HG02938 (cell line): ENCODE measurements around the gene FTH1.
A peak's percentile ranks its signal among the peaks of the same experiment; 100 is the strongest.
"Not testable (repeated sequence)": the region's sequence is repeated elsewhere in the genome, so short reads cannot be mapped to it uniquely, and the experiment has no call there.

Experiments used
- ATAC-seq: cut with Tn5 transposase; IDR thresholded peaks from one replicate; pipeline ENCODE4 v1.9.1; 2021; ENCODE audit warnings: mild to moderate bottlenecking, moderate library complexity; ENCODE audit not compliant: unreplicated experiment

Gene FTH1

GRCh38 chr11:61978703-61979661, 11.5 kb upstream of the FTH1 start:
- ATAC-seq: no peak

- ATAC-seq: no peak
Measured at GRCh38 chr11:61976813-61977475, 9.5 kb upstream of the FTH1 start.

DNA sequence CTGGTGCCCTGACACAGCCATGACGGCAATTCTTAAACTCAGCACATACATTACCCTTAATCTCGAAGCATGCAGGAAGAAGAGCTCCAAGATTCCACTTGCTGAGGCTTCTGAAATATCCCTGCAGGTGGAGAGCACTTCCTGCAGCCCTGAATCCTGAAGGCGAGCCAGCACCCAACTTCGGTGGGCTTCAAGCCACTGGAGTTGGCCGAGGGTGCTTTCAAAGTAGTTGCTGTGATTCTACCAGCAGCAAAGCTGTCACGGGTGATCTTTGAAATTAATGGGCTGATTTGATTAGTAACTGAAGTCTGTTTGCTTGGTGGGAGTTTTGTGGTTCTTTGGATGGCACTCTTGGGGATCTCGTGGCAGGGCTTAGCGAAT, 9.0 kb upstream of the FTH1 start:
- ATAC-seq: no peak

DNA sequence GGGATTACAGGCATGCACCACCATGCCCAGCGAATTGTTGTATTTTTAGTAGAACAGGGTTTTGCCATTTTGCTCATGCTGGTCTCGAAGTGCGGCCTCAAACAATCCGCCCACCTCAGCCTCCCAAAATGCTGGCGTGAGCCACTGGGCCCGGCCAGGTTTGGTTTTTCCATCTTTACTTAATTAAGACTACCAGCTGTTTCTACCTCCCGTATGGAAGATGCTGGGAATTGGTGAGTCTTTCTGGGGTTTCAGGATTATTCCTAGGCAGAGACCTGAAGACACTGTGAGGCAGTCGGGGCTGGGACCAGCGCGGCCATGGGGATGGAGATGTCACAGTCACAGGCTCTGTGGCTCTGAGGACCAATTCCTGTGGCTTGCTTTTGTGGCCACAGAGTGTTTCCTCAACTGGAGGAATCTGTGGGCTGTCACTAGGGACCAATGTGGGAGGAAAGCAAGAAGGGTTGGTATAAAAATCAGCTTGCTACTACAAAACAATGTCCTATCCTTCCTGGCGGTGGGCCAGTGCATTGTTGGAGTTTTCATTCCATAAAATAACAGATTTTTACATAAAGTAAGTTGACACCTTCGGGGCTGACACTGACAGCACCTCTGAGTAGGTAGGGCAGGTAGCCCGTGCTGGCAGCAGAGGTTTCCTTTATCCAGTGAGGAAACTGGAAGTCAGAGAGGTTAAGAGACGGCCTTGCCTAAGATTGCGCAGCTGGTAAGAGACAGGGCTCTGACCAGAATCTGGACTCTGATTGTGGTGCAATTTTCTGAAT, 8.4 kb upstream of the FTH1 start:
- ATAC-seq: no peak

DNA sequence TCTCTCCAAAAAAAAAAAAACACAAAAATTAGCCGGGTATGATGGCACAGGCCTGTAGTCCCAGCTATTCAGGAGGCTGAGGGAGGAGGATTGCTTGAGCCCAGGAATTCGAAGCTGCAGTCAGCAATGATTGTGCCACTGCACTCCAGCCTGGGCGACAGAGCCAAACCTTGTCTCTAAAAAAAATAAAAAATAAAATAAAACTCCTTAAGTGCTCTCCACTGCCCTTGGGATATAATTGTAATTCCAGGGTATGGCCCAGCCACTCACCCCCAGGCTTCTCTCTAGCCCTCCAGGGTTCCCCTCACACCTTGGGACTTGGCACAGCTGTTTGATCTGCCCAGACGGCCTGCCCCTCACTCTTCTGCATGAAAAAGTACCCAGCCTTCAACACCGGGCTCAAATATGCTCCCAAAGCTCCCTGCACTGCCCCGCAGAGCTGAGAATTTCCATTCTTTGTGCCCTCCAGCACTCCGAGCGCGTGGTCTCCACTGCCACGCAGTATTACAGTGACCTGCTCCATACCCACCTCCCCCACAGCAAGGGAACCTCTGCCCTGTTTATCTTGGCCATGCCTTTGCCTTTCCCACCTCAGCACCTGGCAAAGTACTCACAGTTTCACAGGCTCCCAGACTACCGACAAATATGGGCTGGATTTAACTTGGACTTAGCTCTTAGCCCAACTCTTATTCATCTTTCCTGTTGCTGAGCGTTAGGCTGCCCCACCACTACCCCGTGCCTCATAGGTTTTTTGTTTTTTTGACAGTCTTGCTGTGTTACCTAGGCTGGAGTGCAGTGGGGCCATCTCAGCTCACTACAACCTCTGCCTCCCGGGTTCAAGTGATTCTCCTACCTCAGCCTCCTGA, 7.6 kb upstream of the FTH1 start:
- no peak for ATAC-seq

- no peak for ATAC-seq
Measured at GRCh38 chr11:61973476-61974162, 6.2 kb upstream of the FTH1 start.

- no peak for ATAC-seq
Measured at GRCh38 chr11:61972672-61973475, 5.4 kb upstream of the FTH1 start.

DNA sequence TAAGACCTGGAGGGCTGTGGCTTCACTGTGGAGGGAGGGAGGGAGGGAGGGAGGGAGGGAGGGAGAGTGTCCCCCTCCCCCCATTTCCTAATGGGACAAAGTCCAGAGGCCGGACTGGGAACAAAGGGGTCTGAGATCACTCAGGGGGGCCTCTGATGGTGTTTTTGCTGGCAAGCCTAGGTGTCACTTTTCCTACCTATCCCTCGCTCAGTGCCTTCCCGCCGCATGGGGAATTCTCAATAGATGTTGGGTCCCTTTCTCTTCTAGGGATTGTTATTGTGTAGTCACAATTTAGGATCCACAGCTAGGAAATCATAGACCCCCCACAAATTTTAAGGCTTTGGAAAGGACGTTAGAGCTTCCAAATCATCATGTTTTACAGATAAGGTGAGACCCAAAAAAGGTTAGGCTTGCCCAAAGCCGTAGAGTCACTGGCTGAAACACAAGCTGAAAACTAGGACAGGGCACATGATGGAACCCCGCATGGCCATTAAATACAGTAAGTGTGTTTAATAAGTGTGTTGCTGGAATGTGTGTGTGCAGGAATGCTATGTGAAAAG, 4.8 kb upstream of the FTH1 start:
- ATAC-seq: no peak

- ATAC-seq: no peak
Measured at GRCh38 chr11:61971248-61972111, 4.0 kb upstream of the FTH1 start.

GRCh38 chr11:61969838-61970662, 2.6 kb upstream of the FTH1 start:
- ATAC-seq: no peak

- no peak for ATAC-seq
Measured at GRCh38 chr11:61969391-61969758, 1.9 kb upstream of the FTH1 start.

DNA sequence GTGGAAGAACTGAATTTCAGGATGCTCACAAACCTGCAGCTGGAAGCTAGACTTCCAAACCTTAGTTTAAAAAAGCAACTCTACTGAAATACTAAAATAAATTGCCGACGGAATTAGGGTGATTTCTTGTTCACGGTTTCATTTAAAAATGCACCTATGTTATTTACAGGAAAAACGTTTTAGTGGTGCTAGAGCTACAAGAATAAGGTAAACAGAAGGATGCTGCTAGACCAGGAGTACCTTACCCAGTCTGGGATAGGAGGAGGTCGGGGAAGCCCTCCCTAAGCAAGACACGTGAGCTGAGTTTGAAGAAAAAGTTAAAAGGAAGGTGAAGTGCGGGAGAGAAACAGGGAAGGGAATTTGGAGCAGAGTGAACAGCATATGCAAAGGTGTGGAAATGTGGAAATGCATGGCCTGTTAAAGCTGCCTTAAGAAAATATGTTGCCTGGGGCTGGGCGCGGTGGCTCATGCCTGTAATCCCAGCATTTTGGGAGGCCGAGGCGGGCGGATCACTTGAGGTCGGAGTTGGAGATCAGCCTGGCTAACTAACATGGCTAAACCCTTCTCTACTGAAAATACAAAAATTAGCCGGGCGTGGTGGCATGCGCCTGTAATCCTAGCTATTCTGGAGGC, 1.4 kb upstream of the FTH1 start:
- ATAC-seq: no peak

GRCh38 chr11:61967924-61968757, 707 bp upstream of the FTH1 start:
- peak; percentile 24 for ATAC-seq

GRCh38 chr11:61966734-61967115, 709 bp downstream of the FTH1 start:
- ATAC-seq: no peak

GRCh38 chr11:61964666-61965271, 2.7 kb downstream of the FTH1 start:
- ATAC-seq: not testable (repeated sequence)
